ENCODE data around the gene CCDC71. TPM values are rescaled to one million over a fixed set of nuclear protein-coding genes. Genes with fewer than 3 reads are reported as not detected.

The CCDC71 gene
- 21.6 TPM for polyA plus RNA-seq (2012; ENCODE audit: insufficient read length, low read depth)

DNA sequence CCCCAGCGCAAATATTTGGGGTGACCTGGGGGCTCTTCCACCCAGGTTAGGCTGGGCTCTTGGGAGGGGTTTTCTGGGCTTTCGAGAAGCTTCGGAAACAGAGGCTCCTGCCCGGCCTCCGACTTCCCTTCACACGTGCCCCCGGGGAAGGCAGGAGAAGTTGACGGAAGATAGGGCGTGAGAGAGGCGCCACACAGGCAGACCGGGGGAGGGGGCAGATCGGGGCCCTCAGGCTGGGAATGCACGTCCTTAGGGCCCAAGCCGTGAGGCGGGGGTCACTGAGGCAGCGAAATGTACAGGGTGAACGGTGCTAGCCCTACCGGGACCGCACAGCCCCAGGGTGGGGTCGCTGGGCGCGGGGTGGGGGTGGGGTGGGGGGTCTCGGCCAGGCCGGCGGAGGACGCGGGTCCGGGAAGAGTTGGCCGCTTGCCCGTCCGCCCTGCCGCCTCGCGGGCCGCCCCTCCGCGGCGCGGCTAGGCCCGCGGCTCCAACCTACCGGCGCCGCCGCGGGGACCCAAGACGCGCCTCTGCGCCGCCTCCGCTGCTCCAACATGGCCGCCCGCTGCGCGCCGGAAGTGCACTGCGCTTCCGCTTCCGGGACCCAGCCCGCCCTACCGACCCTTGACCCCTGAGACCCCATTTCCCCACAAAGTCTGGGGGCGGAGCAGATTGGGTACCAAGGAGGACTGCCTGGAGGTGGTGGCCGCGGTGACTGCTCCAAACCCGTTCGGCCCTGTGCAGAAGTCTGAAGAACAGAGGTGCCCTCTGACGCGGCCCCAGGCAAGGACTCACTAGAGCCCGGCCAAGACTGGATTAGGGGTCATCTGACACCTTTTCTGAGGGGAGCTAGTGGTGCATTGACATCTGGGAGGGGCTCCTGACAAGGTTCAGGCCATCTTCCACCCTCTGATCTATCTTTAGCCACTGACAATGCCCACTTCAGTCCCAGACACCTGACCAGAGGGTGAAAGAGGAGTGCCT lies at the start of gene CCDC71:
CCDC71 (minus strand) TSS at position 561 of the 981 bp plus-strand sequence. CDS start 2,123 bp downstream, outside the sequence.
- TF ChIP-seq POLR2AphosphoS5 (IDR thresholded peaks at IDR 0.05; ENCODE audit: low read depth, low read length) (peak; percentile 55; the same call in 1 of the 2 replicates), REST (IDR thresholded peaks at IDR 0.05; ENCODE audit: insufficient read depth in 1 of 2, low read depth in 2 of 2, low read length in 2 of 2) (0 out of 4 replicates have a peak, but pooled peaks of 1 of the 2 experiments have one; percentile 22), SIN3A (IDR thresholded peaks at IDR 0.05; ENCODE audit: borderline replicate concordance, insufficient read depth, low read length) (no peak), TAF1 (IDR thresholded peaks at IDR 0.05; ENCODE audit: borderline replicate concordance, insufficient read depth, low read length) (peak; percentile 77; the same call in 1 of the 2 replicates), FOXP2 (optimal IDR thresholded peaks at IDR 0.05; ENCODE audit: borderline replicate concordance, extremely low read depth, extremely low read length, insufficient read depth) (peak; percentile 45)

GRCh38 chr3:49213998-49214397 lies 47.9 kb upstream of the CCDC71 start:
- TF ChIP-seq TAF1 (IDR thresholded peaks at IDR 0.05; ENCODE audit: borderline replicate concordance, insufficient read depth, low read length) (no peak), SIN3A (IDR thresholded peaks at IDR 0.05; ENCODE audit: borderline replicate concordance, insufficient read depth, low read length) (no peak), POLR2AphosphoS5 (IDR thresholded peaks at IDR 0.05; ENCODE audit: low read depth, low read length) (no peak), REST (IDR thresholded peaks at IDR 0.05; ENCODE audit: insufficient read depth in 1 of 2, low read depth in 2 of 2, low read length in 2 of 2) (no peak), FOXP2 (optimal IDR thresholded peaks at IDR 0.05; ENCODE audit: borderline replicate concordance, extremely low read depth, extremely low read length, insufficient read depth) (no peak)

- TF ChIP-seq POLR2AphosphoS5 (IDR thresholded peaks at IDR 0.05; ENCODE audit: low read depth, low read length) (no peak), TAF1 (IDR thresholded peaks at IDR 0.05; ENCODE audit: borderline replicate concordance, insufficient read depth, low read length) (no peak), REST (IDR thresholded peaks at IDR 0.05; ENCODE audit: insufficient read depth in 1 of 2, low read depth in 2 of 2, low read length in 2 of 2) (no peak), FOXP2 (optimal IDR thresholded peaks at IDR 0.05; ENCODE audit: borderline replicate concordance, extremely low read depth, extremely low read length, insufficient read depth) (no peak), SIN3A (IDR thresholded peaks at IDR 0.05; ENCODE audit: borderline replicate concordance, insufficient read depth, low read length) (no peak)
Observed at GRCh38 chr3:49213541-49213943, 47.4 kb upstream of the CCDC71 start.

GRCh38 chr3:49199900-49200281 lies 33.8 kb upstream of the CCDC71 start:
- TF ChIP-seq SIN3A (IDR thresholded peaks at IDR 0.05; ENCODE audit: borderline replicate concordance, insufficient read depth, low read length) (no peak), POLR2AphosphoS5 (IDR thresholded peaks at IDR 0.05; ENCODE audit: low read depth, low read length) (no peak), REST (IDR thresholded peaks at IDR 0.05; ENCODE audit: insufficient read depth in 1 of 2, low read depth in 2 of 2, low read length in 2 of 2) (no peak), TAF1 (IDR thresholded peaks at IDR 0.05; ENCODE audit: borderline replicate concordance, insufficient read depth, low read length) (no peak), FOXP2 (optimal IDR thresholded peaks at IDR 0.05; ENCODE audit: borderline replicate concordance, extremely low read depth, extremely low read length, insufficient read depth) (no peak)

All from PFSK-1 (cell line).